K562 (cell line): Measurements from ENCODE around the gene ZSCAN21. TPM values are rescaled to one million over a fixed set of nuclear protein-coding genes. Genes with fewer than 3 reads are reported as not detected.

Experiments used
- C11orf30 ChIP-seq: fragments of 450-650 bp; IDR thresholded peaks from 2 replicates; pipeline ENCODE4 v1.6.1; 2016; ENCODE audit warnings: low read depth, mild to moderate bottlenecking
- DDX20 ChIP-seq: fragments of 450-650 bp; IDR thresholded peaks from 2 replicates; pipeline ENCODE4 v1.6.1; 2016; ENCODE audit warnings: missing genetic modification characterization, low read depth, mild to moderate bottlenecking, missing compliant biosample characterization, moderate library complexity
- ESRRA ChIP-seq: fragments of 450-650 bp; IDR thresholded peaks from 2 replicates; pipeline ENCODE4 v1.6.1; 2014; ENCODE audit warnings: low read depth, mild to moderate bottlenecking, moderate library complexity, borderline replicate concordance
- FOS ChIP-seq: IDR thresholded peaks from 3 replicates; pipeline ENCODE4 v1.6.1; 2011; ENCODE audit not compliant: insufficient read length; ENCODE audit errors: extremely low read depth
- FOXA3 ChIP-seq, 2 experiments: fragments of 450-650 bp in 1 of 2; sonication (generic) in 1 of 2; formaldehyde crosslinking; IDR thresholded peaks in 1 of 2; conservative IDR thresholded peaks in 1 of 2; 2 replicates each; pipeline versions ENCODE4 v1.4.0 to v1.8.0; 2020 to 2022; ENCODE audit warnings: mild to moderate bottlenecking in 2 of 2, missing genetic modification reagents in 1 of 2
- GTF2A2 ChIP-seq: IDR thresholded peaks from 2 replicates; pipeline ENCODE4 v1.6.1; 2016; ENCODE audit warnings: mild to moderate bottlenecking, missing genetic modification characterization, missing compliant biosample characterization
- NFIC ChIP-seq: fragments of 450-650 bp; IDR thresholded peaks from 2 replicates; pipeline ENCODE4 v1.6.1; 2017; ENCODE audit warnings: mild to moderate bottlenecking, inconsistent platforms
- POLR2AphosphoS5 ChIP-seq: IDR thresholded peaks from 2 replicates; pipeline ENCODE4 v1.6.1; 2011; ENCODE audit warnings: mild to moderate bottlenecking, low read depth, low read length, moderate library complexity; ENCODE audit not compliant: control insufficient read depth, insufficient read depth
- RBBP5 ChIP-seq: fragments of 200-600 bp; sonication (generic); IDR thresholded peaks from 2 replicates; pipeline ENCODE4 v1.6.1; 2012; ENCODE audit warnings: borderline replicate concordance, mild to moderate bottlenecking, low read length, control low read depth, inconsistent platforms; ENCODE audit not compliant: insufficient read depth, poor library complexity, severe bottlenecking
- RCOR1 ChIP-seq, 2 experiments: IDR thresholded peaks; 2 replicates each; pipeline ENCODE4 v1.6.1; 2012; ENCODE audit warnings: low read depth in 2 of 2, low read length in 2 of 2, borderline replicate concordance in 1 of 2, improper control_type of control experiment in 1 of 2
- SMAD1 ChIP-seq: fragments of 150-350 bp; IDR thresholded peaks from 2 replicates; pipeline ENCODE4 v1.6.1; 2014; ENCODE audit warnings: low read length, low read depth; ENCODE audit not compliant: partially characterized antibody
- TCF7L2 ChIP-seq: fragments of 150-350 bp; IDR thresholded peaks from 2 replicates; pipeline ENCODE4 v1.6.1; 2016; ENCODE audit warnings: low read depth, mild to moderate bottlenecking, low read length, moderate library complexity
- ZBTB7A ChIP-seq: IDR thresholded peaks from 2 replicates; pipeline ENCODE4 v1.6.1; 2011; ENCODE audit warnings: low read depth, mild to moderate bottlenecking, low read length, moderate library complexity, borderline replicate concordance; ENCODE audit not compliant: control insufficient read depth
- ZKSCAN1 ChIP-seq: fragments of 150-350 bp; IDR thresholded peaks from 2 replicates; pipeline ENCODE4 v1.6.1; 2016; ENCODE audit warnings: low read depth, low read length
- ZNF224 ChIP-seq: sonication (generic); formaldehyde crosslinking; IDR thresholded peaks from 2 replicates; pipeline ENCODE4 v1.8.0; 2022; ENCODE audit warnings: mild to moderate bottlenecking, missing genetic modification reagents
- ZNF431 ChIP-seq: sonication (generic); formaldehyde crosslinking; IDR thresholded peaks from 2 replicates; pipeline ENCODE4 v1.8.0; 2022; ENCODE audit warnings: mild to moderate bottlenecking, missing genetic modification reagents
- polyA plus RNA-seq, 8 experiments: library from polyadenylated mRNA; depleted of rRNA in 4 of 8; stranded (reverse) in 5 of 8; unstranded in 3 of 8; fragments of >200 nt; fragmentation: Nextera tagmentation in 2 of 8; fragmentation: Illumina TruSeq in 1 of 8; extraction: Ambion mirVana in 2 of 8; extraction: Trizol in 1 of 8; gene quantifications; 2 replicates each; pipeline versions ENCODE4 v1.2.1 to v1.2.3, GENCODE V29; 2011 to 2014; ENCODE audit warnings: inconsistent platforms in 1 of 8, missing spikeins in 1 of 8
- total RNA-seq, 7 experiments: library from RNA; depleted of rRNA in 6 of 7; stranded (reverse); fragments of >200 nt in 6 of 7; fragmentation: Illumina TruSeq in 2 of 7; extraction: Trizol in 2 of 7; gene quantifications; 2 replicates each; pipeline versions ENCODE4 v1.2.1 to v1.2.3, GENCODE V29; 2011 to 2021; ENCODE audit warnings: low replicate concordance in 1 of 7
- TF ChIP-seq, protein P1 (sequence below), 2 experiments: IDR thresholded peaks; 2 replicates each; pipeline ENCODE4 v1.6.1; 2012; ENCODE audit warnings: improper control_type of control experiment in 2 of 2, low read depth in 2 of 2, low read length in 2 of 2, borderline replicate concordance in 1 of 2
- TF ChIP-seq, protein P2 (sequence below), 3 experiments: IDR thresholded peaks in 2 of 3; conservative IDR thresholded peaks in 1 of 3; 2 replicates each; pipeline ENCODE4 v1.5.1; 2011 to 2012; ENCODE audit warnings: low read length in 3 of 3, mild to moderate bottlenecking in 3 of 3, control low read depth in 2 of 3, improper control_type of control experiment in 1 of 3, inconsistent platforms in 1 of 3, low read depth in 1 of 3, mixed read lengths in 1 of 3, moderate library complexity in 1 of 3; ENCODE audit not compliant: insufficient read depth in 2 of 3
- TF ChIP-seq, protein P3 (sequence below): sonication (generic); formaldehyde crosslinking; IDR thresholded peaks from 2 replicates; pipeline ENCODE4 v1.8.0; 2022; ENCODE audit warnings: mild to moderate bottlenecking, missing genetic modification reagents

ZSCAN21 gene
- total and polyA plus RNA-seq, 9 of the 15 experiments (the other 6 are each of a cell fraction or from before 2014, with no cell fraction given) = 5.9 to 15.5 (median 13.2) TPM

DNA sequence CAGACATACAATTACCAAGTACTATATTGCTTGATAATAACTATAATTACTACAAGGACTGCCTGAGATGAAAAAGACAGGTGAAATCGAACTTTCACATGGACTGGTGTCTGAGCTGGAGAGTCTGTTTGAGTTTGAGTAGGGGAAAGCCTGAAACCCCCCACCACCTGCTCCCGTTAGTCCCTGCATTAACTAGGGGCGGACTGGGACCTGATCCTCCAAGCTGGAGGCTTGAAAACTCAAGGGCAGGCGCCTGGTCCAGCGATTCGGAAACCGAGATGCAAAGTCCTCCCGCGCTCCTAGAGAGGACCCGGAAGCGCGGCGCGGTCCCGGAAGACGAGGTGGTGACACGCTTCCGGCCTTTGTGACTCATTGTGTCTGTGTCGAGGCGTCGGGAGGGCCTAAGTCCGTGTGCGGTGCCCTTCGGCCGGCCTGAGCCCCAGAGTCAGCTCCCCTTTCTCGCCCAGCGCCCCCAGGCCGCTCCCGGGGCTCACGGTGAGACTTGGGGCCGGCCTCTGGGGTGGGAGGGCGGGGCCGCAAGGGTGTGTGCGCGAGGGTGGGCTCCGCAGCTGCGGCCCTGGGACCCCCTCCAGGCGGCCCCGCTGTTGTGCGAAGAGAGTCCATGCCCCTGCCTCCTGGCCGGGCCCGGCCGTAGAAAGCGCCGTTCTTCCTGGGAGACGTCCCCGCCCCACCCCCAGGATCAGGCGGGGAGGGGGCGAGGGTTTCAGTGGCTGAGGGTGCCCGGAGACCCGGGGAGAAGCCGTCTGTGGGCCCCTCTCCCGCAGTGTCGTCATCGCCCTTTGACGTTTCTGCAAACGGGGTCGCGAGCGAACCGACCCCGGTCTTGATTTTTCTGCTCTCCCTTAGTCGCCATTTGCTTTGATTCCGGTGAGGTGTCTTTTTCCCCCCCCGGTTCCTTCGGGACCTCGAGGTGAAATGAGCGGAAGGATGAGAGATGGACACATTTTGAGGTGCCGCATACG, 34.1 kb upstream of the ZSCAN21 start, which contains the start of gene ZKSCAN1 (continued):
- 0 out of 4 replicates have a peak, but pooled peaks of 1 of the 2 experiments have one; percentile 40 for TF ChIP-seq FOXA3 (CRISPR knock-in tag; conservative IDR thresholded peaks at IDR 0.05 in 1 of 2, IDR thresholded peaks at IDR 0.05 in 1 of 2)
- no peak for TF ChIP-seq ZNF224 (CRISPR knock-in tag)
- TF ChIP-seq DDX20 (tag) = no peak
- TF ChIP-seq ESRRA = peak; percentile 66; the same call in 1 of the 2 replicates
- peak; percentile 81 for TF ChIP-seq ZBTB7A
- TF ChIP-seq NFIC = peak; percentile 43; the same call in 1 of the 2 replicates
- TF ChIP-seq GTF2A2 (tag) = peak; percentile 70
- TF ChIP-seq TCF7L2 = 0 out of 2 replicates have a peak, but pooled peaks have one; percentile 17
- TF ChIP-seq FOS = peak; percentile 30
- TF ChIP-seq C11orf30 = peak; percentile 69; the same call in 1 of the 2 replicates
- 0 out of 2 replicates have a peak, but pooled peaks have one; percentile 54 for TF ChIP-seq ZNF431
- peak; percentile 98 for TF ChIP-seq POLR2AphosphoS5
- TF ChIP-seq, protein P1, sequence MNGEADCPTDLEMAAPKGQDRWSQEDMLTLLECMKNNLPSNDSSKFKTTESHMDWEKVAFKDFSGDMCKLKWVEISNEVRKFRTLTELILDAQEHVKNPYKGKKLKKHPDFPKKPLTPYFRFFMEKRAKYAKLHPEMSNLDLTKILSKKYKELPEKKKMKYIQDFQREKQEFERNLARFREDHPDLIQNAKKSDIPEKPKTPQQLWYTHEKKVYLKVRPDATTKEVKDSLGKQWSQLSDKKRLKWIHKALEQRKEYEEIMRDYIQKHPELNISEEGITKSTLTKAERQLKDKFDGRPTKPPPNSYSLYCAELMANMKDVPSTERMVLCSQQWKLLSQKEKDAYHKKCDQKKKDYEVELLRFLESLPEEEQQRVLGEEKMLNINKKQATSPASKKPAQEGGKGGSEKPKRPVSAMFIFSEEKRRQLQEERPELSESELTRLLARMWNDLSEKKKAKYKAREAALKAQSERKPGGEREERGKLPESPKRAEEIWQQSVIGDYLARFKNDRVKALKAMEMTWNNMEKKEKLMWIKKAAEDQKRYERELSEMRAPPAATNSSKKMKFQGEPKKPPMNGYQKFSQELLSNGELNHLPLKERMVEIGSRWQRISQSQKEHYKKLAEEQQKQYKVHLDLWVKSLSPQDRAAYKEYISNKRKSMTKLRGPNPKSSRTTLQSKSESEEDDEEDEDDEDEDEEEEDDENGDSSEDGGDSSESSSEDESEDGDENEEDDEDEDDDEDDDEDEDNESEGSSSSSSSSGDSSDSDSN (IDR thresholded peaks at IDR 0.05; ENCODE audit: borderline replicate concordance in 1 of 2, low read depth in 2 of 2, low read length in 2 of 2) = 0 out of 4 replicates have a peak, but pooled peaks of 1 of the 2 experiments have one; percentile 56
- TF ChIP-seq RCOR1 (IDR thresholded peaks at IDR 0.05; ENCODE audit: borderline replicate concordance in 1 of 2, low read depth in 2 of 2, low read length in 2 of 2) = 0 out of 4 replicates have a peak, but pooled peaks of 1 of the 2 experiments have one; percentile 24
- TF ChIP-seq, protein P2, sequence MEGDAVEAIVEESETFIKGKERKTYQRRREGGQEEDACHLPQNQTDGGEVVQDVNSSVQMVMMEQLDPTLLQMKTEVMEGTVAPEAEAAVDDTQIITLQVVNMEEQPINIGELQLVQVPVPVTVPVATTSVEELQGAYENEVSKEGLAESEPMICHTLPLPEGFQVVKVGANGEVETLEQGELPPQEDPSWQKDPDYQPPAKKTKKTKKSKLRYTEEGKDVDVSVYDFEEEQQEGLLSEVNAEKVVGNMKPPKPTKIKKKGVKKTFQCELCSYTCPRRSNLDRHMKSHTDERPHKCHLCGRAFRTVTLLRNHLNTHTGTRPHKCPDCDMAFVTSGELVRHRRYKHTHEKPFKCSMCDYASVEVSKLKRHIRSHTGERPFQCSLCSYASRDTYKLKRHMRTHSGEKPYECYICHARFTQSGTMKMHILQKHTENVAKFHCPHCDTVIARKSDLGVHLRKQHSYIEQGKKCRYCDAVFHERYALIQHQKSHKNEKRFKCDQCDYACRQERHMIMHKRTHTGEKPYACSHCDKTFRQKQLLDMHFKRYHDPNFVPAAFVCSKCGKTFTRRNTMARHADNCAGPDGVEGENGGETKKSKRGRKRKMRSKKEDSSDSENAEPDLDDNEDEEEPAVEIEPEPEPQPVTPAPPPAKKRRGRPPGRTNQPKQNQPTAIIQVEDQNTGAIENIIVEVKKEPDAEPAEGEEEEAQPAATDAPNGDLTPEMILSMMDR (IDR thresholded peaks at IDR 0.05 in 2 of 3, conservative IDR thresholded peaks at IDR 0.05 in 1 of 3; ENCODE audit: insufficient read depth in 2 of 3, low read depth in 1 of 3, low read length in 3 of 3) = no peak
- TF ChIP-seq RBBP5 = peak; percentile 54
- TF ChIP-seq SMAD1 = peak; percentile 78
- 0 out of 2 replicates have a peak, but pooled peaks have one; percentile 44 for TF ChIP-seq ZKSCAN1
- TF ChIP-seq, protein P3, sequence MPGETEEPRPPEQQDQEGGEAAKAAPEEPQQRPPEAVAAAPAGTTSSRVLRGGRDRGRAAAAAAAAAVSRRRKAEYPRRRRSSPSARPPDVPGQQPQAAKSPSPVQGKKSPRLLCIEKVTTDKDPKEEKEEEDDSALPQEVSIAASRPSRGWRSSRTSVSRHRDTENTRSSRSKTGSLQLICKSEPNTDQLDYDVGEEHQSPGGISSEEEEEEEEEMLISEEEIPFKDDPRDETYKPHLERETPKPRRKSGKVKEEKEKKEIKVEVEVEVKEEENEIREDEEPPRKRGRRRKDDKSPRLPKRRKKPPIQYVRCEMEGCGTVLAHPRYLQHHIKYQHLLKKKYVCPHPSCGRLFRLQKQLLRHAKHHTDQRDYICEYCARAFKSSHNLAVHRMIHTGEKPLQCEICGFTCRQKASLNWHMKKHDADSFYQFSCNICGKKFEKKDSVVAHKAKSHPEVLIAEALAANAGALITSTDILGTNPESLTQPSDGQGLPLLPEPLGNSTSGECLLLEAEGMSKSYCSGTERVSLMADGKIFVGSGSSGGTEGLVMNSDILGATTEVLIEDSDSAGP = no peak
